Sigmoid colon (tissue), 7 donors: Measurements from ENCODE around the gene ENPP6. TPM values are rescaled to one million over a fixed set of nuclear protein-coding genes. Genes with fewer than 3 reads are reported as not detected.

Source experiments
- DNase-seq: peaks from one replicate; pipeline ENCODE4 v3.0.0-alpha.2; 2019
- H3K27ac ChIP-seq, 4 donors: fragments of 200-600 bp; sonication (generic); one replicate each; pipeline ENCODE4 v1.5.1; 2016 to 2019; ENCODE audit warnings: mild to moderate bottlenecking in 1 of 4
- H3K27me3 ChIP-seq, 3 donors: fragments of 200-600 bp; sonication (generic); one replicate each; pipeline ENCODE4 v1.5.1; 2019; ENCODE audit warnings: mild to moderate bottlenecking in 1 of 3
- H3K36me3 ChIP-seq, 4 donors: fragments of 200-600 bp; sonication (generic); one replicate each; pipeline ENCODE4 v1.5.1; 2016 to 2019
- H3K4me1 ChIP-seq, 4 donors: fragments of 200-600 bp; sonication (generic); one replicate each; pipeline ENCODE4 v1.5.1; 2017 to 2019
- H3K4me3 ChIP-seq, 4 donors: fragments of 200-600 bp; sonication (generic); one replicate each; pipeline ENCODE4 v1.5.1; 2017 to 2019; ENCODE audit warnings: mild to moderate bottlenecking in 2 of 4, moderate library complexity in 1 of 4
- H3K9me3 ChIP-seq, 4 donors: fragments of 200-600 bp in 3 of 4; sonication (generic) in 3 of 4; one replicate each; pipeline versions ENCODE4 v1.5.1 to v1.6.1; 2013 to 2019
- CTCF ChIP-seq, 4 experiments: fragments of 450-650 bp in 3 of 4; fragments of 200-600 bp in 1 of 4; IDR thresholded peaks; one replicate each; pipeline ENCODE4 v1.5.1; 2016 to 2019; ENCODE audit warnings: antibody characterized with exemption in 4 of 4, mild to moderate bottlenecking in 3 of 4, moderate library complexity in 2 of 4
- EP300 ChIP-seq, 4 donors: sonication (generic); formaldehyde crosslinking; IDR thresholded peaks; one replicate each; pipeline ENCODE4 v1.6.1; 2017; ENCODE audit warnings: antibody characterized with exemption in 4 of 4
- POLR2A ChIP-seq, 2 donors: fragments of 450-650 bp; IDR thresholded peaks; one replicate each; pipeline ENCODE4 v1.6.1; 2016; ENCODE audit warnings: antibody characterized with exemption in 2 of 2, mild to moderate bottlenecking in 2 of 2, moderate library complexity in 2 of 2
- POLR2AphosphoS5 ChIP-seq, 4 donors: sonication (generic); formaldehyde crosslinking; IDR thresholded peaks; one replicate each; pipeline ENCODE4 v1.6.1; 2017; ENCODE audit warnings: antibody characterized with exemption in 4 of 4
- WGBS, 2 donors: extraction: QIAGEN DNeasy Blood & Tissue Kit; methylation state at CpG; one replicate each; pipeline ENCODE4 v1.1.7; 2013; 5-methylcytosine and 5-hydroxymethylcytosine counted together
- intact Hi-C: fragments of 100-400 bp; cut with DNase I; formaldehyde crosslinking; loops from one replicate; pipeline ENCODE4 v1.15.1; 2023
- polyA plus RNA-seq, 3 donors: library from polyadenylated mRNA; stranded (reverse); fragments of 200-250 nt; gene quantifications; one replicate each; pipeline ENCODE4 v1.2.3, GENCODE V29; 2013
- total RNA-seq, 4 donors: library from RNA; depleted of rRNA; stranded (reverse); fragments of >200 nt; gene quantifications; one replicate each; pipeline ENCODE4 v1.1.0, GENCODE V29; 2016
- donor health status: healthy with polysubstance abuse.
- donor health status: Bipolar disorder and iron deficiency.
- donor health status: healthy.

Gene ENPP6
- total and polyA plus RNA-seq, 7 donors: under 0.01 to 0.66 (median 0.31) TPM

- TF ChIP-seq EP300 (IDR thresholded peaks at IDR 0.05) (no peak), POLR2AphosphoS5 (IDR thresholded peaks at IDR 0.05) (no peak), CTCF (IDR thresholded peaks at IDR 0.05) (no peak), POLR2A (IDR thresholded peaks at IDR 0.05) (no peak)
- no peak overlapping the region for H3K27ac ChIP-seq
- no peaks in the 10 kb centered on the region for H3K9me3 ChIP-seq
- H3K4me1 ChIP-seq: no peaks in the 10 kb centered on the region
- no peak for DNase-seq
- H3K4me3 ChIP-seq: no peak overlapping the region
- WGBS, 2 donors: 95% methylated on average over 7 of the region's 7 CpGs
- H3K27me3 ChIP-seq: no peaks in the 10 kb centered on the region
- no peaks in the 10 kb centered on the region for H3K36me3 ChIP-seq
- intact Hi-C loops: no loop called here
Observed at GRCh38 chr4:184246426-184246825, 28.8 kb upstream of the ENPP6 start.

- H3K4me3 ChIP-seq: no peak overlapping the region
- no peaks in the 10 kb centered on the region for H3K27me3 ChIP-seq
- no peaks in the 10 kb centered on the region for H3K4me1 ChIP-seq
- intact Hi-C loops: no loop called here
- DNase-seq: no peak
- TF ChIP-seq POLR2AphosphoS5 (IDR thresholded peaks at IDR 0.05) (no peak), EP300 (IDR thresholded peaks at IDR 0.05) (no peak), POLR2A (IDR thresholded peaks at IDR 0.05) (no peak), CTCF (IDR thresholded peaks at IDR 0.05) (no peak)
- 75% methylated on average over 8 of the region's 8 CpGs for WGBS, 2 donors
- no peaks in the 10 kb centered on the region for H3K9me3 ChIP-seq
- H3K36me3 ChIP-seq: no peaks in the 10 kb centered on the region
- H3K27ac ChIP-seq: no peak overlapping the region
Observed at GRCh38 chr4:184238072-184238745, 20.5 kb upstream of the ENPP6 start.

GRCh38 chr4:184237612-184238011, 19.9 kb upstream of the ENPP6 start:
- Histone ChIP-seq H3K27ac (no peak overlapping the region), H3K4me1 (no peaks in the 10 kb centered on the region), H3K36me3 (no peaks in the 10 kb centered on the region), H3K4me3 (no peak overlapping the region), H3K9me3 (no peaks in the 10 kb centered on the region), H3K27me3 (no peaks in the 10 kb centered on the region)
- intact Hi-C loops: no loop called here
- TF ChIP-seq POLR2A (IDR thresholded peaks at IDR 0.05) (no peak), CTCF (IDR thresholded peaks at IDR 0.05) (no peak), POLR2AphosphoS5 (IDR thresholded peaks at IDR 0.05) (no peak), EP300 (IDR thresholded peaks at IDR 0.05) (no peak)
- WGBS, 2 donors: 46 to 52% methylated on average over 2 of the region's 2 CpGs
- DNase-seq: no peak

- intact Hi-C loops: no loop called here
- no peak for DNase-seq
- Histone ChIP-seq H3K36me3 (no peaks in the 10 kb centered on the region), H3K4me3 (no peak overlapping the region), H3K9me3 (no peaks in the 10 kb centered on the region), H3K27me3 (no peaks in the 10 kb centered on the region), H3K27ac (no peak overlapping the region), H3K4me1 (no peaks in the 10 kb centered on the region)
- 54 to 88% methylated on average over 3 of the region's 3 CpGs for WGBS, 2 donors
- TF ChIP-seq POLR2AphosphoS5 (IDR thresholded peaks at IDR 0.05) (no peak), POLR2A (IDR thresholded peaks at IDR 0.05) (no peak), CTCF (IDR thresholded peaks at IDR 0.05) (no peak), EP300 (IDR thresholded peaks at IDR 0.05) (no peak)
Observed at GRCh38 chr4:184235526-184235925, 17.9 kb upstream of the ENPP6 start.

DNA sequence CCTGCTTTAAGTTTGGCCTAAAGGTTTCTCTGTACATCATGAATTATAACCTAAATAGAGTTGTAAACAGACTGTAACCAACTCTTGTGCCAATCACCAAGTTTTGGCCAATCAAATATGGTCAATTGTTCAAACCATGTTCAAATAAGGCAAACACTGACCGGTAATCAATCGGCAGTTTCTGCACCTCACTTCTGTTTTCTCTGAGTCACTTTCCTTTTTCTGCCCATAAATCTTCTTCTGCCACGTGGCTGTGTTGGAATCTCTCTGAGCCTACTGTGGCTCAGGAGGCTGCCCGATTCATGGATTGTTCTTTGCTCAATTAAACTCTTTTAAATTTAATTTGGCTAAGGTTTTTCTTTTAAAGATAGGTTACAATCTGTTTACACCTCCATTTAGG, 16.5 kb upstream of the ENPP6 start:
- intact Hi-C loops: no loop called here
- Histone ChIP-seq H3K4me1 (no peaks in the 10 kb centered on the region), H3K27me3 (no peaks in the 10 kb centered on the region), H3K27ac (no peak overlapping the region), H3K4me3 (no peak overlapping the region), H3K9me3 (no peaks in the 10 kb centered on the region), H3K36me3 (no peaks in the 10 kb centered on the region)
- no peak for DNase-seq
- TF ChIP-seq POLR2A (IDR thresholded peaks at IDR 0.05) (no peak), CTCF (IDR thresholded peaks at IDR 0.05) (no peak), EP300 (IDR thresholded peaks at IDR 0.05) (no peak), POLR2AphosphoS5 (IDR thresholded peaks at IDR 0.05) (no peak)
- WGBS, 2 donors: 75 to 79% methylated on average over 4 of the region's 4 CpGs
